ENCODE data around the gene APOBEC3A. TPM values are rescaled to one million over a fixed set of nuclear protein-coding genes. Genes with fewer than 3 reads are reported as not detected.

APOBEC3A gene
- polyA plus RNA-seq, 1 experiment = not detected

GRCh38 chr22:38950527-38951295 is 6.7 kb upstream of the APOBEC3A start:
- Histone ChIP-seq H3K36me3 (ENCODE audit: control insufficient read depth, insufficient read depth, low read length) (no peaks in the 10 kb centered on the region), H3K27me3 (ENCODE audit: control insufficient read depth, insufficient read depth, low read length) (peaks cover 25% of the 10 kb centered on the region), H3K4me3 (ENCODE audit: low read depth, low read length) (no peak overlapping the region)
- ChIA-PET CTCF (interaction anchor here (1.1 to 2.5 kb wide), 3 partner anchors 52 to 182 kb away, joined by 4 to 19 read pairs (median 9); partner anchors contain the start of gene CBX6), POLR2A (interaction anchor here (0.6 kb wide), 1 partner anchor 69 kb away, joined by 3 read pairs; no protein-coding TSS in a partner anchor)
- DNase-seq (ENCODE audit: low read depth) = no peak
- TF ChIP-seq CTCF (IDR thresholded peaks at IDR 0.05; ENCODE audit: insufficient read depth, low read depth, low read length) = no peak

DNA sequence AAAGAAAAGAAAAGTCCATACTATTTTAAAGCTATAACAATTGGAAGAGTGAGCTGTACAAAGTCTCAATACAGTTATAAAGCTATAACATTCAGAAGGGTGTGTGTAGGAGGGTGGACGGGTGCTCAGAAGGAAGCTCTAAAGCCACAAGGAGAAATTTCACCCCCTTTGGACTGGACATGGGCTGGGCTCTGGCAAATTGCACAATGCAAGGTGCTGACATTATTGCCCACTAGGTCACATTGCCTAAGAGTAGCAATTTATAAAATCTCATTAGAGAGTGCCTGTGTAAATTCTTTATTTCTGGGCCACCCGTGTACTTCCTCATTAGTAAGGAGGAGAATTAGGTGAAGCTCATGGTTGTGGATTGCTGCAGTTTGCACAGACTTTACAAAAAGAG is 5.7 kb upstream of the APOBEC3A start:
- TF ChIP-seq CTCF (IDR thresholded peaks at IDR 0.05; ENCODE audit: insufficient read depth, low read depth, low read length) = no peak
- Histone ChIP-seq H3K36me3 (ENCODE audit: control insufficient read depth, insufficient read depth, low read length) (no peaks in the 10 kb centered on the region), H3K4me3 (ENCODE audit: low read depth, low read length) (no peak overlapping the region), H3K27me3 (ENCODE audit: control insufficient read depth, insufficient read depth, low read length) (peaks cover 22% of the 10 kb centered on the region)
- no peak for DNase-seq (ENCODE audit: low read depth)
- ChIA-PET CTCF (interaction anchor here (1.6 to 2.5 kb wide), 3 partner anchors 22 to 183 kb away, joined by 6 to 19 read pairs (median 9); partner anchors contain the start of gene CBX6), POLR2A (no interaction called here)

- Histone ChIP-seq H3K27me3 (ENCODE audit: control insufficient read depth, insufficient read depth, low read length) (peaks cover 20% of the 10 kb centered on the region), H3K36me3 (ENCODE audit: control insufficient read depth, insufficient read depth, low read length) (no peaks in the 10 kb centered on the region), H3K4me3 (ENCODE audit: low read depth, low read length) (no peak overlapping the region)
- DNase-seq (ENCODE audit: low read depth) = no peak
- ChIA-PET CTCF (interaction anchor here (1.6 to 2.5 kb wide), 3 partner anchors 21 to 184 kb away, joined by 6 to 19 read pairs (median 9); partner anchors contain the start of gene CBX6), POLR2A (no interaction called here)
- TF ChIP-seq CTCF (IDR thresholded peaks at IDR 0.05; ENCODE audit: insufficient read depth, low read depth, low read length) = no peak
Measured at GRCh38 chr22:38952281-38952993, 5.0 kb upstream of the APOBEC3A start.

GRCh38 chr22:38953091-38953490 is 4.3 kb upstream of the APOBEC3A start:
- DNase-seq (ENCODE audit: low read depth) = no peak
- CTCF ChIA-PET = interaction anchor here (2.5 kb wide), 1 partner anchor 184 kb away, joined by 9 read pairs; no protein-coding TSS in a partner anchor

More at GRCh38 chr22:38953091-38953490, 4.3 kb upstream of the APOBEC3A start:
- no peak for TF ChIP-seq CTCF (IDR thresholded peaks at IDR 0.05; ENCODE audit: insufficient read depth, low read depth, low read length)
- no peak overlapping the region for H3K4me3 ChIP-seq (ENCODE audit: low read depth, low read length)
- peaks cover 20% of the 10 kb centered on the region for H3K27me3 ChIP-seq (ENCODE audit: control insufficient read depth, insufficient read depth, low read length)
- H3K36me3 ChIP-seq (ENCODE audit: control insufficient read depth, insufficient read depth, low read length) = no peaks in the 10 kb centered on the region
- POLR2A ChIA-PET = no interaction called here

Measured in BJ (cell line).